GM21786 (cell line): ENCODE results near the gene ATXN3L.

ENCODE experiments used
- ATAC-seq: cut with Tn5 transposase; IDR thresholded peaks from one replicate; pipeline ENCODE4 v1.9.1; 2021; ENCODE audit not compliant: unreplicated experiment

Gene ATXN3L

DNA sequence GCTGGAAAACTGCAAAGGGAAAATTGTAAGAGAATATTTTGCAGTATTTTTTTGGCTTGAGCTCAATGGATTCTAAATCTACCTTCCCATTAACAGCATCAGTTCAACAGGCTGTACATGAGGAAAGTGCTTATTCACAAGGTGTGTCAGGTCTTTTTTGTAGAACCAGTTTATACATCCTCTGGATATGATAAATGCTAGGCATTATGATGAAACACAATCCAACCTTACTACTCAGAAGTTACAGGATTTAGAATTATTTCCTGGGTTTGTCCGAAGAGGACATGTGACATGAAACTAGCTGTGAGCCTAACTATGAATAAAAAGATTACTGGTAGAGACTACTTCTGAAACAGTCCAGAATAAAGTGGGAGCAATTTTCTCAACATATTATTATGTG, 49.5 kb downstream of the ATXN3L start:
- ATAC-seq: no peak

DNA sequence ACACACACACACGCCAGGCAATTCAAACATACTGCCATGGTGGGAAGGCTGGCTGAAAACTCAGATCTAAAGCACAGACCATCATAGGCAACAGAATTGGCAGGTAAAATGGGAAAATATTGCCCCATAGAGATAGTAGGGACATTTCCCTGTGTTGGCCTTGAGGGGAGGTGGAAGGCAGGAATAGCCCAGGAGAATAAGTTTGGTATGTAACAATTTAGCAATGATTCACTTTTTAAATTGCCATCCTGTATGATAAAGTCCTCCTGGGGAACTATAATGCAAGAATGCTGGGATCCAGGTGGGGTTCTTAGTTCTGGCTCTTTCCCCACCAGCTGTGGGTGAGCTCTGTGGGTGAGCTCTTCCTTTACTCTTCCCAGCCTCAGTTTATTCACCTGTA, 51.0 kb downstream of the ATXN3L start:
- no peak for ATAC-seq
